ENCODE measurements around the gene ANP32E.
A peak's percentile ranks its signal among the peaks of the same experiment; 100 is the strongest.
"Not testable (repeated sequence)": the region's sequence is repeated elsewhere in the genome, so short reads cannot be mapped to it uniquely, and the experiment has no call there.

The ANP32E gene

DNA sequence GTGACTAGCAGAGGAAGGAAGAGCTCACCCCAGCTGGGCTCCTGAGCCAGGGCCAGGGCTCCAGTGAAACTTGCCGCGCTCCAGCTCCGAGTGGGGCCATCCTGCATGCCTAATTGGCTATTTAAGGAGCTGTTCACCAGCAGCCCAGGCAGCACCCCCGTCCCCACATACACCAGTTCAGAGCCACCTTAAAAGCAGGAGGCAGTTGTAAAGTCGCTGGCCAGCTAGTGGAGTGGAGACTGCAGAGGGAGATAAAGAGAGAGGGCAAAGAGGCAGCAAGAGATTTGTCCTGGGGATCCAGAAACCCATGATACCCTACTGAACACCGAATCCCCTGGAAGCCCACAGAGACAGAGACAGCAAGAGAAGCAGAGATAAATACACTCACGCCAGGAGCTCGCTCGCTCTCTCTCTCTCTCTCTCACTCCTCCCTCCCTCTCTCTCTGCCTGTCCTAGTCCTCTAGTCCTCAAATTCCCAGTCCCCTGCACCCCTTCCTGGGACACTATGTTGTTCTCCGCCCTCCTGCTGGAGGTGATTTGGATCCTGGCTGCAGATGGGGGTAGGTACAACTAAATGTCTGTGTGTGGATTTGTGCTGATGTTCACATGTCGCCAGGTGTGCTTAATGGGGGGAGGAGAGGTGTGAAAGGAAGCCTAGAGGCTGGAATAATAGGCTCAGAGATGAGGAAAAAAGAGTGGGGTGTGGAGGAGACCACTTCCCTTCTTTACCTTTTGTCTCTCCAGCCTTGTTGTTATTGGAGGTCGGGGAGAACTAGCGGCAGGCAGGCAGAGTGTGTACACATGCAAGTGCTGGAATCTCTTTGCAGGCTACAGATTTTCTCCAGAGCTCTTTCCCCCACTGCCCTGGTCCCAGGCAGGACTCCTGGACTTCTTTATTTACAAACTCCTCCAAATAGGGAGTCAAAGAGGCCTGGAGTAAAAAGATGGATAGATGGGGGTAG lies 22.0 kb upstream of the ANP32E start, which contains the start of gene CA14:
Gene CA14, plus strand, starts transcription at position 151 of the 962 bp plus-strand sequence. Its CDS starts 355 bp downstream, at position 506.
- peak within 1 kb of the TSS; percentile 62 for H3K4me3 ChIP-seq (ENCODE audit: low read depth, low read length)

DNA sequence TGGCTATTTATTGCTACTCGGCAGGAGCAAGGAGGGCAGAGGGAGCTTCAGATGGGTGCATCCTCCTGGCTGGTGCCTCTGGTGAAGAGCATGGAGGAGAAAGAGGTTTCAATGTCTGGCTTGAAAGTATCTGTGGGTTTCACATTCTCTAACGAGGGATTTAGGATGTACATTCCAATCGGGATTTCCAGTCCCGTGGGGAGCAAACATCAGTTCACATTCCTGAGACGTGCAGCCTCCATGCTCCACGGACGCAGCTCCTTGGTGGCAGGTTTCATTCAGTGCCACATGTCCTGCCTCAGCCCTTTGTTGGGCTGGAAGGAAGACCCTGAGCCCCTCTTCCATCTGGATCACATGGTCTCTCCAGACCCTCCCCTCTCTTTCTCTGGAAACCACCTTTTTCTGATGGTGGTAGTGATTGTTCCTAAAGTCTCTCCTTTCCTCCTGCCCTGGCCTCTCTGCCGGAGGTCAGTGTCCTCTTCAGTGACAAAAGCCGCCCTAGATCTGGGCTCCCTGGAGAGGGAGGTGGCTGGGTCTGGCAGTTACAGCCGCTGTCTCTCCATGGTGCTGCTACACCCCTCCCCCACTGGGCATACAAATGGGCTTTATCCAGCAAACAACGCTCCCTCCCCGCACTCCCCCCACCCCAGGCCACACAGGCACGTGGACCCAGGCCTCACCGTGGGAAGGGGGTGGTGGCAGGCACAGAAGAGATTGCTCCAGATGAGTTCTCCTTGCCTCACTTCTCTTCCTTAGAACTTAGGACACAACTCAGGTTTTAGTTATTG lies 20.8 kb upstream of the ANP32E start:
- peak overlapping the region; percentile 62 for H3K4me3 ChIP-seq (ENCODE audit: low read depth, low read length)

DNA sequence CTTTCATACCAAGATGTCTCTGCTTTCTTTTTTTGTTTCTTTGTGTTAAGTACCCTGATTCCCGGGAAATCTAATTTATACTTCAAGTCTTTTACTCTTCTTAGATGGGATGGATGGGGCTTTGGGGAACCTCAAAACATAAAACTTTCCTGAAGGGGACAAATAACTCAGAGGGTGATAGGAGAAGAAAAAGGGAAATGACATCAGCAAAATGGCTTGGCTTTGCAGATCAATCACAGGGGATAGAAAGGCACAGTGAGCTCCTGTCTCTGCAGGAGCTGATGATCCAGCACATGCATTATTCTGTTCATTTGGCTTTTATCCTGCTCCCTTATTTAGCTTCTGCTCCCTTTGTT lies 20.3 kb upstream of the ANP32E start:
- peak overlapping the region; percentile 62 for H3K4me3 ChIP-seq (ENCODE audit: low read depth, low read length)

DNA sequence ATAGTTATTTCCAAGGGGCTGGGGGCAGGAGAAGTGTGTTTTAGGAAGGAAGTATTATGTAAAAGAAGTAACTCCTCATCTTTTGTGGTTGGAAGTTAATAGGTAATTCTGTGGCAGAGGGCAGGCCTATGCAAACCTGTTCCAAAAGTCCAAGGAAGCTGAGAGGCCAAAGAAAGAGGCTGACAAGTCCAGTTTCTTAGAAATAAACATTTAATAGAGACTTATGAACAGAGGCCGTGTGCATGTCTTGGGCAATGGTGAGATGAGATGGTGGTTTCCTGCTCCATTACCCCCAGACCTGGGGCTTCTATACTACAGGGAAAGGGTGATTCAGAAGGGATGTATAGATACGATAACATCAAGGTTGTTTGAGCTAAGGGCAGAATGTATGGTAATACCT lies 14.0 kb upstream of the ANP32E start:
- H3K4me3 ChIP-seq (ENCODE audit: low read depth, low read length) = no peak overlapping the region

DNA sequence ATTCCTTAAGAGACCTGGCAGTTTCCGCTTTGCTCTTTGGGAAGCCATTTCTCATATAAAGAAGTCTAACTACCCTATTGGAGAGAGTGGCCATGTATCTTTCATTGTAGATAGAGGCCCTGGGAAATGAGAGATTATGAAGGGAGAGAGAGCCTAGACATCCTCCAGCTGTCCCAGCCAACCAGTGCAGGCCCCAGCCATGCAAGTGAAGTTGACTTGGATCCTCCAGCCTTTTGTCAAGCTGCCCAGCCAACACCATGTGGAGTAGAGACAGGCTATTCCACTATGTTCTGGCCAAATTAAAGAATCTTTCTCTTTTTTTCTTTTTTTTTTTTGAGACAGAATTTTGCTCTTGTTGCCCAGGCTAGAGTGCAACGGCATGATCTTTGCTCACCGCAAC lies 7.1 kb upstream of the ANP32E start:
- no peak overlapping the region for H3K4me3 ChIP-seq (ENCODE audit: low read depth, low read length)

DNA sequence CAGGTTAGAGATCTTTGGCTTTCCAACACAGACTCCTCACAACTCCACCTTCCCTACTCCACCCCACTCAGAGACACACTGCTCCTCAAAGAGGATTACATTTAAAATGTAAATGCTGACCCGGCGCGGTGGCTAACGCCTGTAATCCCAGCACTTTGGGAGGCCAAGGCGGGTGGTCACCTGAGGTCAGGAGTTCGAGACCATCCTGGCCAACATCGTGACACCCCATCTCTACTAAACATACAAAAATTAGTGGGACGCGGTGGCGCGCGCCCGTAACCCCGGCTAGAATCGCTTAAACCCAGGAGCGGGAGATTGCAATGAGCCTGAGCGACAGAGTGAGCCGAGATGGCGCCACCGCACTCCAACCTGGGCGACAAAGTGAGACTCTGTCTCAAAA lies 1.8 kb upstream of the ANP32E start:
- no peak overlapping the region for H3K4me3 ChIP-seq (ENCODE audit: low read depth, low read length)

DNA sequence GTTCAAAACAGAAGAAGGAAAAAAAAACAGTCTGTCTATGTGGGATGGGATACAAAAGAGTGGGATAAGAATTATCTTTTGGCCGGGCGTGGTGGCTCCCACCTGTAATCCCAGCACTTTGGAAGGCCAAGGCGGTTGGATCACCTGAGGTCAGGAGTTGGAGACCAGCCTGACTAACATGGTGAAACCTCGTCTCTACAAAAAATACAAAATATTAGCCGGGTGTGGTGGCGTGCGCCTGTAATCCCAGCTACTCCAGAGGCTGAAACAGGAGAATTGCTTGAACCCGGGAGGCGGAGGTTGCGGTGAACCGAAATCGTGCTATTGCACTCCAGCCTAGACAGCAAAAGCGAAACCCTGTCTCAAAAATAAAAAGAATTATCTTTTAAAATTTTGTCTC lies 1.3 kb upstream of the ANP32E start:
- not testable (repeated sequence) for H3K4me3 ChIP-seq (ENCODE audit: low read depth, low read length)

DNA sequence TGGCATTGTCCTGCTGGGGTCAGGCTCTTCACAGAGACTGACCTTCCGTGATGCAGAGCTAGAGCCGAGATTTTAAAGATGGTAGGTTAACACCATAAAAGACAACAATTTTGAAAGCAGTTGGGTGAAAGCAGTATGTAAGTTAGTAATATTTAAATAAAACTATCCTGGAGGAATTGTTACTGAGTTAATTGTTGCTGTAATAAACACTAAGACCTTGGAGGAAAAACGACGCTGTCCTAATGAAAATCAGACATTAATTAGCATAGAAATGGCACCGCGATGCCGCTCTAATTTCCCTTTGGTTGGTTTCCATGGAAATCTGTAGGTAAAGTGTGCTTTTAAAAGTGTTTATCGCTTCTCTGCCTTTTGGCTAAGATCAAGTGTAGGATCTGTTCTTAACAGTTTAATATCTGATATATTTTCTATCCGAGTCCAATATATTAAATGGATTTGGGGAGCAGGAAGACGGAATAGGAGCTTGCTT lies 745 bp upstream of the ANP32E start:
- peak overlapping the region; percentile 59 for H3K4me3 ChIP-seq (ENCODE audit: low read depth, low read length)

DNA sequence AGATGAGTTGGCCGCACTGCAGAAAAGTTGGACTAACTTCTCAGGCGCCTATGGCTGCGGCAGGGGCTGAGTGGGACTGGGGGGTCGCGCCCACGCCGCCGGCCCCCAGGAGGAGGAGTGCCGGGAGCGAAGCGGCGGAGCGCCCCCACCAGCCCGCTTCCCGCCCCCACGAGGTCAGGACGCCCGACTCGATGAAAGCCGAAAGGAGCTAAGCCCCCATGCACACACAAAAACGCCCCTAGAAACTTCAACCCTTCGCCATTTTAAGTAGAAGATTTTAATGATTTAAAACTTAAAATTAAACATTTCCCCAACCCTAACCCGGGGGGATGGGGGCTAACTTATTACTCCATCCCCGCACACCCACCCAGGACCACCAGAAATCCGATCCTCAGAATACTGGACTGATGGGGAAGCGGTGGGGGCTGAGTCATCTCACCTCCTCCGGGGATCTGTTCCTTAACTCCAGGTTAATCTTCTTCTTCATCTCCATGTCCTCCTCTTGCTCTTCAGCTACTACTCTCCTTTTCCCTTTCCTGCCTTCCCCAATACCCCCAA lies 539 bp downstream of the ANP32E start:
- H3K4me3 ChIP-seq (ENCODE audit: low read depth, low read length) = peak overlapping the region; percentile 78

DNA sequence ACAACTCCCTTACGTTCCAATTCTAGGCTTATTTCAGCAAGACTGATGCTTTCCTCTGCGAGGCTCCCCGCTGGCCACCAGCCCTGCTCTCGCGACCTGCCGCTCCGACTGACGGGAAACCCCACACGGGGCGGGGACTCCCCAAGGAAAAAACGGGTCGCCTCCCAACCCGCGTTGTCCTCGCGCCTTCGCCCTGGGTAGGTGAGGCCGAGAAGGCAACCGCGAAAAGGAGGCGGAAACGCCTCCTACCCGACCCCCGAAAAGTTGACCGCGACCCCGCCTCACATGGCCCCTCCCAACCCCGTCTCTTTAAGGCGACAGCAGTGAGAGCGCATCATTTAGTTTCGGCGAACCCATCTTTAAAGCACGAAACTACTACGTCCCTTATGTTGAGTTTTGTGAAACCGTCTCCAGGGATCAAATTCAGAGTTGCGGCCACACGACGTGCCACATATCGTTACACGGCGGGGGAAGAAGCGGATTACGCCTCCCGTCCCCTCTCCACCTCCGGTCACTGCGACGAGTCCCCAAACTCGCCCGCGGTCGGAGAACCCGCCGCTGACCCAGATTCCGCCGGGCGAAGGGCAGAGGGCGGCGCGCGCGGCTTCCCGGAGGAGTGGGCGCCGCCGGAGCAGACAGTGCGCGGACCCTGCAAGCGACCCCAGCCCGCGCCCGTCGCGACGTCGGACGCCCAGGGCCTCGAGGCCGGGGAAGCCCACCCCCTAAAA lies 1.2 kb downstream of the ANP32E start:
- H3K4me3 ChIP-seq (ENCODE audit: low read depth, low read length) = peak overlapping the region; percentile 78

DNA sequence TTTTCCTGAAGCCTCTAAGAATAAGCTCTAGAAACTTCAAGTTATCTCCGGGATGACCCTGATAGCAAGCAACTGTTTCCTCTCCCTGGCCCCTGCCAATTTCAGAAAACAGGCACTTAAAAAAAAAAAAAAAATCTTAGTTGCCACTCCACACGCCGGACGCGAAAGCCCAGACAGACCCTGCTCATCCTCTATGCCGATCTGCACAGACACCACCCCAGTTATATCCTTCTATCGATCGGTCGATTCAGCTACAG lies 1.7 kb downstream of the ANP32E start:
- peak overlapping the region; percentile 78 for H3K4me3 ChIP-seq (ENCODE audit: low read depth, low read length)

DNA sequence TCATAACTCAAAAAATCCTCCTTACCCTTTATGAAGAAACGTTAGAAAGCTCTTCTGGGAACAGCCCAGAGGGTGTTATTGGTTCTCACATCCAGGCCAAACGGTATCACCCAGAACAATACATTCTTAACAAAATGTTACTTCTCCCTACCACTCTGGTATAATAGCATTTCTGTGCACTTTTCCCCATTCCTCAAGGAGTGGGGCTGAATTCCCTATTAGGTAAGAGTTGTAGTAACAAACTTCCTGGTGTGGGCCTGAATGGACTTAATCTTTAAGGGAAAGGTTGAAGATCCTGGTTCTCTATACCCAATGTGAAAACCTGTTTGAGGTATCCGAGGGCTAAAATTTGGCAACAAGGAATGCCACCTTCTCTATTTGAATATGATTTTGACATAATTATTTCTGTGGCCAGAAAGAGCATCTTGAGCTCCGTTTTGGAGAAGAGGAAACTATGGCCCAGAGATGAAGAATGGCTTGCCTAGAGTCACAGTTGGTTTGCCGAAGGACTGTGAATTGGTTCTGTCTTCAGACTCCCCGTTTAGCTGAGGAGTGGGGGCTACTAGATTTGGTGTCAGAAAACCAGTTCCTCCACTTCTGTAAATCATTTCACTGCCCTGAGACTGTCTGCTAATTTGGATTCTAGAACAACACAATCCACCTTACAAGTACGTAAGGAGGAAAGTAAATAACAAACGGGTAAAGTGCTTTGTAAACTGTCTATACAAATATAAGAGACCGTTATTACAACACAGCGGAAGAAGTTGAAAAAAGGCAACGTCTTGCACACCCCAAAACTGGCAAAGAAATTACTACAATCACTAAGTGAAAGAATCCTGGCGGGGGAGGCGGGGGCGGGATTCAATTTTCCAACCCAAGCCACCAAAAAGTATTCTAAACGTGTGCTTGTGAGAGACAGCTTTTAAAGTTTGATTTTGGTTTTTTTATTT lies 2.3 kb downstream of the ANP32E start:
- peak overlapping the region; percentile 78 for H3K4me3 ChIP-seq (ENCODE audit: low read depth, low read length)

DNA sequence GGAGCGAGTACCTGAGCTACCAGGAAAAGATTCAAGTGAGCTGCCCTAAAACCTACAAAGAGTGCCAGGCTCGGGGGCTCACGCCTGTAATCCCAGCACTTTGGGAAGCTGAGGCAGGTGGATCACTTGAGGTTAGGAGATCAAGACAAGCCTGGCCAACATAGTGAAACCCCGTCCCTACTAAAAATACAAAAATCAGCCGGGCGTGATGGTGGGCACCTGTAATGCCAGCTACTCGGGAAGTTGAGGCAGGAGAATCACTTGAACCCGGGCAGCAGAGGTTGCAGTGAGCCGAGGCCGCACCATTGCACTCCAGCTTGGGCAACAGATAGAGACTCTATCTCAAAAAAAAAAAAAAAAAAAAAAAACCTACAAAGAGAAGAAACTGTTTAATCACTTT lies 3.0 kb downstream of the ANP32E start:
- not testable (repeated sequence) for H3K4me3 ChIP-seq (ENCODE audit: low read depth, low read length)

DNA sequence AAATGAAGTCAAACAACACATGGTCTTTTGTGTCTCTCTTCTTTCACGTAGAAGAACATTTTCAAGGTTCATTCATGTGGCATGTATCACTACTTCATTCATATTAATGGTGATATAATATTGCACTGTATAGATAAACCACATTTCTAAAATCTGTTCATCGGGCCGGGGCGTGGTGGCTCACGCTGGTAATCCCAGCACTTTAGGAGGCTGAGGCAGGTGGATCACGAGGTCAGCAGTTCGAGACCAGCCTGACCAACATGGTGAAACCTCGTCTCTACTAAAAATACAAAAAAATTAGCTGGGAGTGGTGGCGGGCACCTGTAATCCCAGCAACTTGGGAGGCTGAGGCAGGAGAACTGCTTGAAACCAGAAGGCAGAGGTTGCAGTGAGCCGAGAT lies 7.7 kb downstream of the ANP32E start:
- not testable (repeated sequence) for H3K4me3 ChIP-seq (ENCODE audit: low read depth, low read length)

DNA sequence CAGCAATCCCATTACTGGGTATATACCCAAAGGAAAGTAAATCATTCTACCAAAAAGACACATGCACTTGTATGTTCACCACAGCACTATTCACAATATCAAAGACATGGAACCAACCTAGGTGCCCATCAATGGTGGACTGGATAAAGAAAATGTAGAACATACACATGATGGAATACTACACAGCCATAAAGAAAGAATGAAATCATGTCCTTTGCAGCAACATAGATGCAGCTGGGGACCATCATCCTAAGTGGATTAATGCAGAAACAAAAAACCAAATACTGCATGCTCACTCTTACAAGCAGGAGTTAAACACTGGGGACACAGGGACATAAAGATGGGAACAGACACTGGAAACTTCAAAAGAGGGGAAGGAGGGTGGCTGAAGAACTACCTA lies 8.7 kb downstream of the ANP32E start:
- H3K4me3 ChIP-seq (ENCODE audit: low read depth, low read length) = no peak overlapping the region

DNA sequence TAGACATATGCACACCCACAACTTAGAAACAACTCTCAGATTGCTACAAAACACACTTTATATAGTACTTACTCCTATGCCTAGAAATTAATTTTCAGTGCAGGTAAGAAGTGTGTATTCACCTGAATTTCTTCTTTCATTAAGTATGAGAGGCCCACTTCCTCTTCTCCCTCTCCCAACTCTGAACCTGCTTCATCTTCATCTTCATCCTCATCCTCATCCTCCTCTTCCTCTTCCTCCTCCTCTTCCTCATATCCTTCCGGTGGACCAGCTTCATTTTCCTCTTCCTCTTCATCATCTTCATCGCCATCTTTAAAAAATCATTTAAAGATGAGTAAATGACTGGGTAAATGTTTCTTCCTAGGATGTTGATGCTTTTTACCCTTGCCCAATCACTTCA lies 9.4 kb downstream of the ANP32E start:
- H3K4me3 ChIP-seq (ENCODE audit: low read depth, low read length) = no peak overlapping the region

DNA sequence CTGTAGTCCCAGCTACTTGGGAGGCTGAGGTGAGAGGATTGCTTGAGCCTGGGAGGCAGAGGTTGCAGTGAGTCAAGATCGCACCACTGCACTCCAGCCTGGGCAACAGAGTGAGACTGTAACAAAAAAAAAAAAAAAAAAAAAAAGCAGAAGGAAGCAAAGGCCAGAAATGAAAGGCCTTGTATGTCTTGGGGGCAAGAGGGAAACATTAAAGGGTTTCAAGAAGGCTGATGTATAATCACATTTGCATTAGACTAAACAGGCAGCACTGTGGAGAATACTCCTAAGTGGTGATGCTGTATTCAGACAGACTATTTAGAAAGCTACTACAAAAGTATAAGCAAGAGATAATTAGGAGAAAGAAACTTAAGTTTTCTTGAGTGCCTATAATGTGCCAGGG lies 10.4 kb downstream of the ANP32E start:
- no peak overlapping the region for H3K4me3 ChIP-seq (ENCODE audit: low read depth, low read length)

DNA sequence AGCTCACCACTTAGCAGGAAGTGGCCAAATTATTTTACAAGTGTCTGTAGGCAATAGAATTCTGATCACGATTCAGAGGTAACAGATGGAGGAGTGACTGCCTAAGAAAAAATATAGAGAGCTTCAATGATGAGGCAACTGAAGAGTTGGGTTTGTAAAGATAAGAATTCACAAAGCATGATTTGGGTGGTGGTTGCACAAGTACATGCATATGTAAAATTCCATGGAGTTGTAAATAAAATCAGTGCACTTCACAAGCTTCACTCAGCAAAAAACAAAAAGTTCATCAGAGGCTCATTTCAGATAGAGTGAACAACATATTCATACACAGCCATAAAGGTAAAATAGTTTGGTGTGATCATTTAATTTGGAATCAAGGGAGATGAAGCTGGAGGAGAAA lies 10.9 kb downstream of the ANP32E start:
- H3K4me3 ChIP-seq (ENCODE audit: low read depth, low read length) = no peak overlapping the region

DNA sequence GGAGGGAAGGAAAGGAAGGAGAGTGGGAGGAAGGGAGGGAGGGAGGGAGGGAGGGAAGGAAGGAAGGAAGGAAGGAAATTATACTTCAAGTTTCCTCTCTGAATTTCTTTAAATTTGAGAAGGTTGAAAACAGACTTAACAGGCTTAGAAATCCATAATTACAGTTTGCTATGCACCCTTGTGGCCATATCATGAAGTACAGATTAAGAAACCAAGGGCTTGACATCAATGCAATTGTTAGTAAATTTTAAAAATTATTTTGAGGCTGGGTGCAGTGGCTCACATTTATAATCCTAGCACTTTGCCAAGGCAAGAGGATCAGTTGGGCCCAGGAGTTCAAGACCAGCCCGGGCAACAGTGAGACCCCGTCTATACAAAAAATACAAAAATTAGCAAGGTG lies 14.4 kb downstream of the ANP32E start:
- no peak overlapping the region for H3K4me3 ChIP-seq (ENCODE audit: low read depth, low read length)

DNA sequence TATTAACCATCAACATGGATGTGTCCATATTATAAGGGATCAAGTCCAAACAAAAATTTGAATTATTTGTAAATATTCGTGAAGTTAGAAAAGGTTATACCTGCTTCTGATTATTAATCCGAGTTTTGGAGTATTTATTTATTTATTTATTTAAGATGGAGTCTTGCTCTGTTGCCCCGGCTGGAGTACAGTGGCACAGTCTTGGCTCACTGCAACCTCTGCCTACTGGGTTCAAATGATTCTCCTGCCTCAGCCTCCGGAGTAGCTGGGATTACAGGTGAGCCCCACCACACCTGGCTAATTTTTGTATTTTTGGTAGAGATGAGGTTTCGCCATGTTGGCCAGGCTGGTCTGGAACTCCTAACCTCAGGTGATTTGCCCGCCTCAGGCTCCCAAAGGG lies 20.1 kb downstream of the ANP32E start:
- not testable (repeated sequence) for H3K4me3 ChIP-seq (ENCODE audit: low read depth, low read length)

All from iPS-11a (cell line).